Mesenchymal stem cell (in vitro differentiated cells and primary cell): ENCODE measurements around the gene MMP25.
A peak's percentile ranks its signal among the peaks of the same experiment; 100 is the strongest.

Experiments
- DNase-seq: peaks from one replicate; pipeline ENCODE4 v3.0.0-alpha.2; 2013
- H2AFZ ChIP-seq: one replicate; pipeline ENCODE4 v1.6.1; 2013; ENCODE audit warnings: low read depth, mild to moderate bottlenecking, control low read depth, inconsistent platforms, low read length, moderate library complexity
- H2AK5ac ChIP-seq: 2 replicates; pipeline ENCODE4 v1.6.1; 2013; ENCODE audit warnings: low read length, moderate library complexity, mild to moderate bottlenecking, inconsistent platforms; ENCODE audit not compliant: severe bottlenecking
- H2BK120ac ChIP-seq: one replicate; pipeline ENCODE4 v1.6.1; 2013; ENCODE audit warnings: low read depth, mild to moderate bottlenecking, inconsistent platforms, low read length, moderate library complexity
- H2BK12ac ChIP-seq, 2 experiments: one replicate each; pipeline ENCODE4 v1.6.1; 2013; ENCODE audit warnings: inconsistent platforms in 2 of 2, low read length in 2 of 2, mild to moderate bottlenecking in 2 of 2, moderate library complexity in 2 of 2, control low read depth in 1 of 2
- H2BK15ac ChIP-seq: one replicate; pipeline ENCODE4 v1.6.1; 2013; ENCODE audit warnings: mild to moderate bottlenecking, low read depth, inconsistent platforms; ENCODE audit not compliant: poor library complexity, severe bottlenecking
- H2BK5ac ChIP-seq: 2 replicates; pipeline ENCODE4 v1.6.1; 2013; ENCODE audit warnings: low read depth, mild to moderate bottlenecking, low read length, control low read depth, inconsistent platforms; ENCODE audit not compliant: poor library complexity, severe bottlenecking
- H3K14ac ChIP-seq, 2 experiments: one replicate each; pipeline ENCODE4 v1.6.1; 2013; ENCODE audit warnings: inconsistent platforms in 2 of 2, low read length in 2 of 2, control low read depth in 1 of 2, mild to moderate bottlenecking in 1 of 2, moderate library complexity in 1 of 2
- H3K18ac ChIP-seq, 2 experiments: one replicate each; pipeline ENCODE4 v1.6.1; 2013; ENCODE audit warnings: inconsistent platforms in 2 of 2, low read length in 2 of 2, control low read depth in 1 of 2, low read depth in 1 of 2, mild to moderate bottlenecking in 1 of 2
- H3K23ac ChIP-seq, 2 experiments: one replicate each; pipeline ENCODE4 v1.6.1; 2013; ENCODE audit warnings: inconsistent platforms in 2 of 2, low read length in 2 of 2, mild to moderate bottlenecking in 2 of 2, moderate library complexity in 2 of 2, control low read depth in 1 of 2
- H3K27ac ChIP-seq: 2 replicates; pipeline ENCODE4 v1.5.1; 2013; ENCODE audit warnings: mild to moderate bottlenecking, moderate library complexity, low read length, control low read depth, inconsistent platforms; ENCODE audit not compliant: poor library complexity, severe bottlenecking
- H3K27me3 ChIP-seq, 2 experiments: 2 replicates each; pipeline versions ENCODE4 v1.6.1 to v1.7.0; 2013; ENCODE audit warnings: low read length in 2 of 2, mild to moderate bottlenecking in 2 of 2, moderate library complexity in 2 of 2, control low read depth in 1 of 2, inconsistent platforms in 1 of 2; ENCODE audit not compliant: control insufficient read depth in 1 of 2, insufficient read depth in 1 of 2
- H3K36me3 ChIP-seq, 2 experiments: 2 replicates each; pipeline versions ENCODE4 v1.6.1 to v1.7.0; 2013; ENCODE audit warnings: low read length in 2 of 2, control low read depth in 1 of 2, inconsistent platforms in 1 of 2, low read depth in 1 of 2, mild to moderate bottlenecking in 1 of 2; ENCODE audit not compliant: insufficient read depth in 2 of 2, control insufficient read depth in 1 of 2
- H3K4ac ChIP-seq, 2 experiments: one replicate each; pipeline ENCODE4 v1.6.1; 2013; ENCODE audit warnings: inconsistent platforms in 2 of 2, low read length in 2 of 2, mild to moderate bottlenecking in 2 of 2, moderate library complexity in 2 of 2, control low read depth in 1 of 2, low read depth in 1 of 2
- H3K4me1 ChIP-seq: 2 replicates; pipeline ENCODE4 v1.6.1; 2013; ENCODE audit warnings: low read depth, low read length, control low read depth; ENCODE audit not compliant: control insufficient read depth, insufficient read depth
- H3K4me2 ChIP-seq: 2 replicates; pipeline ENCODE4 v1.6.1; 2013; ENCODE audit warnings: low read length, mild to moderate bottlenecking, inconsistent platforms; ENCODE audit not compliant: poor library complexity, severe bottlenecking
- H3K4me3 ChIP-seq, 2 experiments: 2 replicates each; pipeline versions ENCODE4 v1.5.1 to v1.7.0; 2013; ENCODE audit warnings: low read length in 2 of 2, mild to moderate bottlenecking in 2 of 2, control low read depth in 1 of 2, low read depth in 1 of 2; ENCODE audit not compliant: insufficient read depth in 1 of 2
- H3K79me1 ChIP-seq: replicated peaks from 2 replicates; pipeline ENCODE4 v1.6.1; 2013; ENCODE audit warnings: mild to moderate bottlenecking, control low read depth, low read length, inconsistent platforms; ENCODE audit not compliant: poor library complexity, severe bottlenecking
- H3K9ac ChIP-seq: 2 replicates; pipeline ENCODE4 v1.7.0; 2013; ENCODE audit warnings: mild to moderate bottlenecking, low read length, moderate library complexity
- H3K9me3 ChIP-seq: 2 replicates; pipeline ENCODE4 v1.7.0; 2013; ENCODE audit warnings: mild to moderate bottlenecking, low read length; ENCODE audit not compliant: control insufficient read depth
- H4K8ac ChIP-seq: one replicate; pipeline ENCODE4 v1.6.1; 2013; ENCODE audit warnings: inconsistent platforms, mild to moderate bottlenecking, low read length, moderate library complexity
- H4K91ac ChIP-seq: one replicate; pipeline ENCODE4 v1.6.1; 2013; ENCODE audit warnings: mild to moderate bottlenecking, low read length, inconsistent platforms
- WGBS: methylation state at CpG from one replicate; pipeline ENCODE4 v1.1.7; 2013; ENCODE audit warnings: mixed read lengths; 5-methylcytosine and 5-hydroxymethylcytosine counted together

The MMP25 gene

GRCh38 chr16:3094289-3095027 lies 48.1 kb downstream of the MMP25 start:
- H3K79me1 ChIP-seq = no peaks in the 10 kb centered on the region
- no peak overlapping the region for H3K4me3 ChIP-seq
- 85% methylated on average over 21 of the region's 22 CpGs for WGBS
- H2BK5ac ChIP-seq = no peak overlapping the region
- no peak overlapping the region for H3K14ac ChIP-seq
- H4K8ac ChIP-seq = no peak overlapping the region
- no peak overlapping the region for H3K23ac ChIP-seq
- H3K27me3 ChIP-seq = peaks cover 37% of the 10 kb centered on the region in 2 experiments
- no peak overlapping the region for H2BK120ac ChIP-seq
- no peak overlapping the region for H3K4me2 ChIP-seq
- no peak overlapping the region for H2BK12ac ChIP-seq
- H2BK15ac ChIP-seq = no peak overlapping the region
- H2AFZ ChIP-seq = no peak overlapping the region
- peak; percentile 47 for DNase-seq
- no peaks in the 10 kb centered on the region for H3K36me3 ChIP-seq
- H3K18ac ChIP-seq = no peak overlapping the region
- no peak overlapping the region for H3K4ac ChIP-seq
- no peaks in the 10 kb centered on the region for H3K9me3 ChIP-seq
- no peak overlapping the region for H3K9ac ChIP-seq
- H4K91ac ChIP-seq = no peak overlapping the region
- no peak overlapping the region for H2AK5ac ChIP-seq
- no peak overlapping the region for H3K27ac ChIP-seq
- H3K4me1 ChIP-seq = peaks cover 2% of the 10 kb centered on the region

GRCh38 chr16:3095869-3096268 lies 49.5 kb downstream of the MMP25 start:
- H3K23ac ChIP-seq = no peak overlapping the region
- no peak overlapping the region for H4K91ac ChIP-seq
- H3K9me3 ChIP-seq = no peaks in the 10 kb centered on the region
- no peak overlapping the region for H3K4me3 ChIP-seq
- no peak overlapping the region for H3K9ac ChIP-seq
- no peak overlapping the region for H2BK12ac ChIP-seq
- H2BK15ac ChIP-seq = no peak overlapping the region
- H3K4me2 ChIP-seq = no peak overlapping the region
- H3K14ac ChIP-seq = no peak overlapping the region
- no peak overlapping the region for H3K4ac ChIP-seq
- H2BK5ac ChIP-seq = no peak overlapping the region
- H4K8ac ChIP-seq = no peak overlapping the region
- no peak overlapping the region for H3K27ac ChIP-seq
- no peak for DNase-seq
- no peak overlapping the region for H3K18ac ChIP-seq
- H3K27me3 ChIP-seq = peaks cover 41 to 42% of the 10 kb centered on the region in 2 experiments
- H2BK120ac ChIP-seq = no peak overlapping the region
- no peak overlapping the region for H2AFZ ChIP-seq
- H2AK5ac ChIP-seq = no peak overlapping the region
- peaks cover 8% of the 10 kb centered on the region for H3K4me1 ChIP-seq
- H3K36me3 ChIP-seq = no peaks in the 10 kb centered on the region
- WGBS = 64% methylated on average over 4 of the region's 4 CpGs
- no peaks in the 10 kb centered on the region for H3K79me1 ChIP-seq

DNA sequence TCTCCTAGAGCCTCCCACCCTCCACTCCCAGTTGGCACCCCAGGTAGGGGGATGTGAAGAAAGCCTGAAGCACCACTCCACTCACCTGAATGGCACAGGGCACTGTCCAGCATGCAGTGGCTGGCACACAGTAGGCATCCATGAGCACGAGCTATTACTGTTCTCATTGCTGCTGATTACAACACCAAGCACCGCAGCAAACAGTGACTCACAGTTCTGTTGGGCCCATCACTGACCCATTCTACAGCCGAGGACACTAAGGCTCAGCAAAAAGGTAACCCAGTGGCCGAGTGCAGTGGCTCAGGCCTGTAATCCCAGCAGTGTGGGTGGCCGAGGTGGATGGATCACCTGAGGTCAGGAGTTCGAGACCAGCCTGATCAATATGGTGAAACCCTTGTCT lies 50.0 kb downstream of the MMP25 start:
- H4K8ac ChIP-seq = no peak overlapping the region
- H2BK15ac ChIP-seq = no peak overlapping the region
- H3K27ac ChIP-seq = no peak overlapping the region
- no peak overlapping the region for H2BK120ac ChIP-seq
- no peak overlapping the region for H2BK5ac ChIP-seq
- no peak overlapping the region for H3K4ac ChIP-seq
- H3K4me1 ChIP-seq = peaks cover 11% of the 10 kb centered on the region
- H2BK12ac ChIP-seq = no peak overlapping the region
- no peak overlapping the region for H2AFZ ChIP-seq
- H3K9ac ChIP-seq = no peak overlapping the region
- no peak overlapping the region for H3K18ac ChIP-seq
- no peak overlapping the region for H3K14ac ChIP-seq
- no peak overlapping the region for H4K91ac ChIP-seq
- H3K4me2 ChIP-seq = no peak overlapping the region
- H3K79me1 ChIP-seq = no peaks in the 10 kb centered on the region
- DNase-seq = no peak
- H3K23ac ChIP-seq = no peak overlapping the region
- no peak overlapping the region for H3K4me3 ChIP-seq
- H3K9me3 ChIP-seq = no peaks in the 10 kb centered on the region
- peaks cover 37 to 42% of the 10 kb centered on the region in 2 experiments for H3K27me3 ChIP-seq
- H3K36me3 ChIP-seq = no peaks in the 10 kb centered on the region
- WGBS = 81% methylated on average over 6 of the region's 6 CpGs
- H2AK5ac ChIP-seq = no peak overlapping the region

- 44% methylated on average over 4 of the region's 8 CpGs for WGBS
- Histone ChIP-seq H3K4me3 (no peak overlapping the region), H4K91ac (no peak overlapping the region), H3K27ac (no peak overlapping the region), H3K18ac (no peak overlapping the region), H3K27me3 (peaks cover 27 to 34% of the 10 kb centered on the region in 2 experiments), H3K9ac (no peak overlapping the region), H3K36me3 (no peaks in the 10 kb centered on the region), H3K79me1 (no peaks in the 10 kb centered on the region), H2AK5ac (no peak overlapping the region), H2BK5ac (no peak overlapping the region), H3K14ac (no peak overlapping the region), H2AFZ (no peak overlapping the region), H3K23ac (no peak overlapping the region), H3K4me2 (no peak overlapping the region), H2BK12ac (no peak overlapping the region), H2BK120ac (no peak overlapping the region), H3K9me3 (no peaks in the 10 kb centered on the region), H3K4me1 (peaks cover 11% of the 10 kb centered on the region), H2BK15ac (no peak overlapping the region), H4K8ac (no peak overlapping the region), H3K4ac (no peak overlapping the region)
- DNase-seq = no peak
Observed at GRCh38 chr16:3097266-3097665, 50.9 kb downstream of the MMP25 start.
